HG03439 (cell line): ENCODE measurements around the gene MAP1B.

Experiments used
- ATAC-seq: cut with Tn5 transposase; IDR thresholded peaks from one replicate; pipeline ENCODE4 v1.9.1; 2021; ENCODE audit warnings: mild to moderate bottlenecking, moderate library complexity; ENCODE audit not compliant: unreplicated experiment

Gene MAP1B

GRCh38 chr5:72093824-72094223, 13.5 kb upstream of the MAP1B start:
- no peak for ATAC-seq

- no peak for ATAC-seq
Observed at GRCh38 chr5:72096602-72097188, 10.6 kb upstream of the MAP1B start.

GRCh38 chr5:72101828-72102227, 5.4 kb upstream of the MAP1B start:
- no peak for ATAC-seq

- ATAC-seq = no peak
Observed at GRCh38 chr5:72106817-72107130, 501 bp upstream of the MAP1B start.

GRCh38 chr5:72107901-72108201, 576 bp downstream of the MAP1B start:
- ATAC-seq = no peak

GRCh38 chr5:72108202-72109061, 1.2 kb downstream of the MAP1B start:
- no peak for ATAC-seq

GRCh38 chr5:72109062-72109411, 1.8 kb downstream of the MAP1B start:
- ATAC-seq = no peak

- ATAC-seq = no peak
Observed at GRCh38 chr5:72109625-72110024, 2.4 kb downstream of the MAP1B start.

GRCh38 chr5:72110394-72111013, 3.2 kb downstream of the MAP1B start:
- ATAC-seq = no peak

GRCh38 chr5:72112389-72112788, 5.1 kb downstream of the MAP1B start:
- ATAC-seq = no peak

GRCh38 chr5:72114629-72115028, 7.4 kb downstream of the MAP1B start:
- no peak for ATAC-seq

GRCh38 chr5:72115296-72115695, 8.0 kb downstream of the MAP1B start:
- ATAC-seq = no peak

GRCh38 chr5:72117307-72117706, 10.0 kb downstream of the MAP1B start:
- ATAC-seq = no peak

- no peak for ATAC-seq
Observed at GRCh38 chr5:72121052-72121779, 13.9 kb downstream of the MAP1B start.

- no peak for ATAC-seq
Observed at GRCh38 chr5:72121780-72122445, 14.6 kb downstream of the MAP1B start.

- ATAC-seq = no peak
Observed at GRCh38 chr5:72122602-72123001, 15.3 kb downstream of the MAP1B start.

- no peak for ATAC-seq
Observed at GRCh38 chr5:72123764-72124376, 16.6 kb downstream of the MAP1B start.

GRCh38 chr5:72125271-72125940, 18.1 kb downstream of the MAP1B start:
- no peak for ATAC-seq

GRCh38 chr5:72125941-72126620, 18.8 kb downstream of the MAP1B start:
- ATAC-seq = no peak

GRCh38 chr5:72126796-72127195, 19.5 kb downstream of the MAP1B start:
- ATAC-seq = no peak
